Measurements from ENCODE around the gene SLC2A9. TPM values are rescaled to one million over a fixed set of nuclear protein-coding genes. Genes with fewer than 3 reads are reported as not detected.

SLC2A9 gene
- total RNA-seq, 1 experiment from 2014 or later: 3.5 TPM

DNA sequence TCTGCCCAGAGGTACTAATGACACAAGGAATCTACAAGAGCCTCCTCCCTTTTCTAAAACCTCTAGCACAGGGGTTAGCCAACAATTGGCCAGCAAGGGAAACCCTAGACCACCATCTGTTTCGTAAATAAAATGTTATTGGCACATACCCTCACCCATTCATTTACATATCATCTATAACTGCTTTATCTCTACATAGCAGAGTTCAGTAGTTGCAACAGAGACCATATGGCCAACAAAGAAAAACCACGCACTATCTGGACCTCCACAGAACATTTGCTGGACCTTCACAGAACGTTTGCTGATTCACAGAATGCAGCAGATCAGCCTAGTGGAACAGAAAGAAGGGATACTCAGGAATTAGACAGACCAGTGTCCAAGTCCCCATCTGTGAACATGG lies 9.4 kb downstream of the SLC2A9 start:
- DNase-seq (ENCODE audit: low read depth, low spot score): no peak
- Histone ChIP-seq H3K27ac (ENCODE audit: low read length) (peak overlapping the region; percentile 85; the same call in 1 of the 2 replicates), H3K36me3 (ENCODE audit: control insufficient read depth, insufficient read depth, low read length) (no peaks in the 10 kb centered on the region), H3K27me3 (ENCODE audit: control insufficient read depth, insufficient read depth, low read length) (no peaks in the 10 kb centered on the region), H3K4me1 (ENCODE audit: control insufficient read depth, insufficient read depth, low read length) (peaks cover 46% of the 10 kb centered on the region), H3K4me3 (ENCODE audit: low read depth in 2 of 2, low read length in 2 of 2) (no peak overlapping the region), H3K9me3 (ENCODE audit: control insufficient read depth, insufficient read depth, low read depth, low read length) (no peaks in the 10 kb centered on the region)
- intact Hi-C loops (cut with micrococcal nuclease; ENCODE audit: unreplicated experiment) (no loop called here), in situ Hi-C loops (cut with HindIII; ENCODE audit: low pct_unique_long_range_greater_than_20kb, low sequenced_read_pairs) (no loop called here)
- no TSS peak for BruUV-seq (replicated peaks)
- TF ChIP-seq TCF7L2 (IDR thresholded peaks at IDR 0.05; ENCODE audit: low read depth, low read length) (no peak), REST (IDR thresholded peaks at IDR 0.05; ENCODE audit: insufficient read depth in 1 of 2, low read depth in 2 of 2, low read length in 1 of 2) (no peak), POLR2AphosphoS5 (IDR thresholded peaks at IDR 0.05; ENCODE audit: low read depth, low read length) (no peak), SIN3A (IDR thresholded peaks at IDR 0.05; ENCODE audit: borderline replicate concordance, insufficient read depth, low read depth, low read length) (no peak)
- TF ChIP-seq, protein P1, sequence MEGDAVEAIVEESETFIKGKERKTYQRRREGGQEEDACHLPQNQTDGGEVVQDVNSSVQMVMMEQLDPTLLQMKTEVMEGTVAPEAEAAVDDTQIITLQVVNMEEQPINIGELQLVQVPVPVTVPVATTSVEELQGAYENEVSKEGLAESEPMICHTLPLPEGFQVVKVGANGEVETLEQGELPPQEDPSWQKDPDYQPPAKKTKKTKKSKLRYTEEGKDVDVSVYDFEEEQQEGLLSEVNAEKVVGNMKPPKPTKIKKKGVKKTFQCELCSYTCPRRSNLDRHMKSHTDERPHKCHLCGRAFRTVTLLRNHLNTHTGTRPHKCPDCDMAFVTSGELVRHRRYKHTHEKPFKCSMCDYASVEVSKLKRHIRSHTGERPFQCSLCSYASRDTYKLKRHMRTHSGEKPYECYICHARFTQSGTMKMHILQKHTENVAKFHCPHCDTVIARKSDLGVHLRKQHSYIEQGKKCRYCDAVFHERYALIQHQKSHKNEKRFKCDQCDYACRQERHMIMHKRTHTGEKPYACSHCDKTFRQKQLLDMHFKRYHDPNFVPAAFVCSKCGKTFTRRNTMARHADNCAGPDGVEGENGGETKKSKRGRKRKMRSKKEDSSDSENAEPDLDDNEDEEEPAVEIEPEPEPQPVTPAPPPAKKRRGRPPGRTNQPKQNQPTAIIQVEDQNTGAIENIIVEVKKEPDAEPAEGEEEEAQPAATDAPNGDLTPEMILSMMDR (IDR thresholded peaks at IDR 0.05): no peak
- no peak for ATAC-seq
- ChIA-PET CTCF (no interaction called here), POLR2A (no interaction called here)

DNA sequence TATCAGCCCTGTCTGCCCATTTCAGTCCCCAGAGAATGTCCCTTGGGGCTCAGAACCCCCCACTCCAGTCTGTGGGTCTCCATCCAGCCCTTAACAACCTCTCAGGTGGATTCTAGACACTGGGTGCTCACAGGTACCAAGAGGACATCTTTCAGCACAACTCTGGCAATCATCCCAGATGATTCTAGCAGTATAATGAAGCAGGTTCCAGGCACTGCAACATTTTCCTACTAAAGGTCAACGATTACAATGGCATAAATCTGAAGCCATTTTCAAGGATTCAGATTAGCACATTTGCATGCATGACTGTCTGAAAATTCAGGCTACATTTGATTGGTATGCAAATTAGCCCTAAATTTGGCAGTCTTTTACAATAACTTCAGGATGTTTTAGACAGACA lies 10.0 kb downstream of the SLC2A9 start:
- ATAC-seq (no peak), DNase-seq (ENCODE audit: low read depth, low spot score) (no peak)
- no peaks in the 10 kb centered on the region for H3K27me3 ChIP-seq (ENCODE audit: control insufficient read depth, insufficient read depth, low read length)
- H3K4me1 ChIP-seq (ENCODE audit: control insufficient read depth, insufficient read depth, low read length): peaks cover 49% of the 10 kb centered on the region
- BruUV-seq (replicated peaks): no TSS peak
- intact Hi-C loops (cut with micrococcal nuclease; ENCODE audit: unreplicated experiment): no loop called here
- in situ Hi-C loops (cut with HindIII; ENCODE audit: low pct_unique_long_range_greater_than_20kb, low sequenced_read_pairs): no loop called here
- TF ChIP-seq SIN3A (IDR thresholded peaks at IDR 0.05; ENCODE audit: borderline replicate concordance, insufficient read depth, low read depth, low read length) (no peak), REST (IDR thresholded peaks at IDR 0.05; ENCODE audit: insufficient read depth in 1 of 2, low read depth in 2 of 2, low read length in 1 of 2) (no peak), TCF7L2 (IDR thresholded peaks at IDR 0.05; ENCODE audit: low read depth, low read length) (no peak), POLR2AphosphoS5 (IDR thresholded peaks at IDR 0.05; ENCODE audit: low read depth, low read length) (no peak)
- TF ChIP-seq, protein P1 (IDR thresholded peaks at IDR 0.05): no peak
- ChIA-PET CTCF (no interaction called here), POLR2A (no interaction called here)
- no peak overlapping the region for H3K4me3 ChIP-seq (ENCODE audit: low read depth in 2 of 2, low read length in 2 of 2)
- no peaks in the 10 kb centered on the region for H3K36me3 ChIP-seq (ENCODE audit: control insufficient read depth, insufficient read depth, low read length)
- no peaks in the 10 kb centered on the region for H3K9me3 ChIP-seq (ENCODE audit: control insufficient read depth, insufficient read depth, low read depth, low read length)
- peak overlapping the region; percentile 85 for H3K27ac ChIP-seq (ENCODE audit: low read length)

Measured in Panc1 (cell line).